GM19193 (cell line): ENCODE data around the gene ACADS.

ENCODE experiments used
- POLR2A ChIP-seq: IDR thresholded peaks from 4 replicates; pipeline ENCODE4 v1.6.1; 2011; ENCODE audit not compliant: insufficient read depth, insufficient read length; ENCODE audit errors: extremely low read depth

Gene ACADS, protein sequence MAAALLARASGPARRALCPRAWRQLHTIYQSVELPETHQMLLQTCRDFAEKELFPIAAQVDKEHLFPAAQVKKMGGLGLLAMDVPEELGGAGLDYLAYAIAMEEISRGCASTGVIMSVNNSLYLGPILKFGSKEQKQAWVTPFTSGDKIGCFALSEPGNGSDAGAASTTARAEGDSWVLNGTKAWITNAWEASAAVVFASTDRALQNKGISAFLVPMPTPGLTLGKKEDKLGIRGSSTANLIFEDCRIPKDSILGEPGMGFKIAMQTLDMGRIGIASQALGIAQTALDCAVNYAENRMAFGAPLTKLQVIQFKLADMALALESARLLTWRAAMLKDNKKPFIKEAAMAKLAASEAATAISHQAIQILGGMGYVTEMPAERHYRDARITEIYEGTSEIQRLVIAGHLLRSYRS

DNA sequence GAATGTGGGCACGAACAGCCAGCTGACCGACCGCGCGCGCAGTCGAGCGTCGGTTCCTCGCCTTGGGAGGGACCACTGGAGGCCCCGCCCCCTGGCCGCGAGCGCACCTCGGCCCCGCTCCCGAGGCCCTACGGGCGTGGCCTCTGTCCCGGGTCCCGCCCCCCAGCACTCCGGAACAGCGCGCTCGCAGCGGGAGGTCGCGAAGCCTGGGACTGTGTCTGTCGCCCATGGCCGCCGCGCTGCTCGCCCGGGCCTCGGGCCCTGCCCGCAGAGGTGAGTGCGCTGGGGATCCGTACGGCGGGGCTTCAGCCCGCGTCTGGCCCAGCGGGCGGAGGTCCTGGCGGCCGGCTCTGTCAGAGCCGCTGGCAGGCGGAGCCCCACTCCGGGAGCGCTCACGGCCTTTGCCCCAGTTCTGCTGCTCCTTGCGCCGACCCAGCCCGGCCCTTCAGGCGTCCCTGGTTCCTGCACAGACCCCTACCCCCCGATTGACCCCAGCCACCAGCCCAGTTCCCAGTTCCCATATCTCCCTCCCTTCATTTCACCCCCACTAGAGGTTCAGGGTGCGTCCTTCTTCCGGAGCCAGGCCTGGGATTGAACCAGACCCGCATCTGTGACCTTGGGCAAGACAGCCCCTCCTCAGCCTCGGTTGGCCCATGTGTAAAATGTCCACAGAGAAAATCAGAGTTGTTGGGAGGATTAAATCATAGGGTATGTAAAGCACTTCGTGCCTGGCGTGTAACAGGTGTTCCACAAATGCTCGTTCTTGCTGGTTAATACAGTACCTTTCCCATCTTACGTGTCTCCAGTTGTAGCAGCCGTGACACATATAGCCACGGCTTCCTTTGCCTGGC is at the start of gene ACADS:
ACADS (plus strand) TSS at position 168 of the 851 bp plus-strand sequence; CDS start at position 228, 60 bp downstream.
- TF ChIP-seq POLR2A = peak; percentile 87

DNA sequence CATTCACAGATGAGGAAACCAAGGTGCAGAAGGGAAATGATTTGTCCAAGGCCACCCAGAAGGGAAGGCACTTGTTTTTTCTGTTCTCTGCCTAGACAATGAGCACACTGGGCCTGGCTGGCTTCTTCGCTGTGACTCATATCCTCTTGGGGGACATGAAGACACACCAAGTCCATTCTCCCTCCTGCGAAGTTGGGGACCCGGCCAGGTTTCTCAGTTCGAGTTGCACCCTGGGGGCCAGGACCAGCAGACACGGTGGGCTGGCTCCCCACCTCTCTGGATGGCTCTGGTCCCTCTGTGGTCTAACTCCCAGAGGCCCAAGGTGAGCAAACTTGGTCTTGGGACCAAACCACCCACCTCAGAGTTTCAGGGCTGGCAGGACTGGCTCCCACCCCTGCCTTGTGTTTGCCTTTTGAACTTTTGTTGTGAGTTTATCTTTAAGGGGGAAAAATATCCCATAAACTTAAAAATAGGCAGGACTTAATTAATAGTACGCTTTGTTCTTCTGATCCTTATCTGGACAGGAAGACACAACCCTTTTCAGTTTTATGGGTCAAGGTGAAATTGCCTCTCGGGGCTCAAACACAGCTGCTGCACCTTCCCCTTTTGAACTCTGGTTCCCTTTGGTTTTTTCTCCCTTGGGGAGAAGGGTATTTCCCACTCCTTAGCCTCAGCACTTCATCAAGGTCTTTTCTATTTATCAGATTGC is 47.7 kb upstream of the ACADS start:
- TF ChIP-seq POLR2A = peak; percentile 57

DNA sequence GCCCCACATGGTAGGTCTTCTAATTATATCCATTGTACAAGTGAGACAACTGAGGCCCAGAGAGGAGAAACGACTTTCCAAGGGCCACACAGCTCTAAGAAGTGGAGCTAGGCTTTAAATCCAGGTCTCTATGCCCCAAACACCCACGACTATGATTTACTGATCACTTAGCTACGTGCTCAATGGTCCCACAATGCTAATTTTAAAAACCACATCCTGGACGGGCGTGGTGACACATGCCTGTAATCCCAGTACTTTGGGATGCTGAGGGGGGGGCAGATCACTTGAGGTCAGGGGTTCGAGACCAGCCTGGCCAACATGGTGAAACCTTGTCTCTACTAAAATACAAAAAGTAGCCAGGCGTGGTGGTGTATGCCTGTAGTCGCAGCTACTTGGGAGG is 47.1 kb upstream of the ACADS start:
- no peak for TF ChIP-seq POLR2A

DNA sequence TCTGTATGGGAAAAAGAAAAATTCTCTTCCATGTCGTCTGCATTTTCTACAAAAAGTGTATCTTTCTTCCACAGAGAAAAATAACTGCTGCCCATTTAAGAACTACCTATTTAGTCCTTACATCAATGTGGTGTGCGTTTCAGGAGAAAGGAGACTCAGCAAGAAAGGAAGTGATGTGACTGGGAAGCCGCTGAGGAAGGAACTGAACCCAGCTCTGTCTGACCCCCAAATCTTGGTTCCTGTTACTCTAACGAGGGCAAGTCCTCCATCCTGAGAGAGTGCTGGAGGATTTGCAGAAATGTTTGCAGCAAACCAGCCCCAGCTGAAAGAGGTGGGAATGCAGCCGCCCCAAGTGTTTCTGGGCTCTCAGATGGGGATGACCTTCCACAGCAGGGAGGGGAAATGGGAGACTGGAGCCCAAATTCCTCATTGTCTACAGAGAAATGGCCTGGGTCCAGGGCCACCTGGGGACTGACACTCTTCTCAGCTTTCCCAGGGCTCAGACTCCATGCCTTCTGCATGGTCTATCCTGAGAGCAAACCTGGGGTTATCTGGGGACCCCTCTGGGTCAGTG is 45.4 kb upstream of the ACADS start:
- no peak for TF ChIP-seq POLR2A

DNA sequence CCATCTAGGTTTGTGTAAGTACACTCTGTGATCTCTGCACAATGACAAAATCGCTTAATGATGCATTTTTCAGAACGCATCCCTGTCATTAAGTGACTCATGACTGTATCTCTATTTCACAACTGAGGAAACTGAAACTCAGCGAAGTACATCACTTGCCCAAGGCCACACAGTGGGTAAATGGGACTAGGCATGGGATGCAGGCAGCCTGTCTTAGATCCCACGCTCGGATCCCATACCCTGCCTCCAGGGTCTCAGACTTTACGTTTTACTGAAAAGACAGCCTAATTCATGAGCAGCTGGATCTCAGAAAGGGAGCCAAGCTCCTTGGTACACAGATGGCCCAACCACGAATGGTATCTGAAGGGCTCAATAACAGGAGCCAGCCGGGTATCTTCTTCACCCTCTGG is 41.1 kb upstream of the ACADS start:
- peak; percentile 27 for TF ChIP-seq POLR2A

DNA sequence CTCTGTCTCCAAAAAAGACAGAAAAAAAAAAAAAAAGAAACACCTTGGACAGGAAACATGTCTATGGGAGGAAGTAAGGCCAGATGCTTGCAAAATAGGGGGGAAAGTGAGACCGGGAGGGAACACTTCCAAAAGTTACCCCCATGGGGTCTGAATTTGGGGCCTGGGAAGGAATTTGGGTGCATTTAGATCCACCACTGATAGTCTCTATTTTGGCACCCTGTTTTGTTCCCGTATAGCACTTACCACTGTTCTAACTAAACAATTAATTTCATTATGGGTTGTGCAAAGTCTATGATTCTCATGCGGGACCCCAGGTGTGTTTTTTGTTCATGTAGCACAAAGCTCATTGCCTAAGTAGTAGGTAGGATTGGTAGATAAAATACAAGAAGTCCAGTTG is 40.1 kb upstream of the ACADS start:
- TF ChIP-seq POLR2A = no peak

DNA sequence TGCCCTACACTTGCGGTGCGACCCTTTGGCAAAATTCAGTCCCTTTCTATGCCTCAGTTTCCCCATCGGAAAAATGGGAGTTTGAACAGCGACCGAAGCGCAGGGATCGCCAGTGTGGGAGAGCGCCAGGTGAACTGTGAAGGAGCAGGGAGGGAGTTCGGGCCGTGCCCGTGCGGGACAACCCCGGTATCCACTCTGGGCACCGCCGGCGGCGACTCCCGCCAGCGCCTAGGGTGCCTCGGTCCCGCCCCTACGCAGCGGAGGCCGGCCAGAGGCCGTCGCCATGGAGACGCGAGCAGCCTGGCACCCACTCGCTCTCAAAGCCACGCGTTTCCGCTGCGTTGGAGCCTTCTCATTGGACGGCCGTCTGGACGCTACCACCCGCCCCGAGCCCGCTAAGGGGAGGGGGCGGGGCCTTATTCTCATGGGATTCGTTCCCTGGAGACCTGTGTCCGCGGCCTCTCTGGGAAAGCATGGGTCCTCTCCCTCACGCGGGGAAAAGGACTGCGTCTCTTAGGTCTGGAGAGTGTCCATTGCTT is 39.4 kb upstream of the ACADS start:
- peak; percentile 80 for TF ChIP-seq POLR2A

DNA sequence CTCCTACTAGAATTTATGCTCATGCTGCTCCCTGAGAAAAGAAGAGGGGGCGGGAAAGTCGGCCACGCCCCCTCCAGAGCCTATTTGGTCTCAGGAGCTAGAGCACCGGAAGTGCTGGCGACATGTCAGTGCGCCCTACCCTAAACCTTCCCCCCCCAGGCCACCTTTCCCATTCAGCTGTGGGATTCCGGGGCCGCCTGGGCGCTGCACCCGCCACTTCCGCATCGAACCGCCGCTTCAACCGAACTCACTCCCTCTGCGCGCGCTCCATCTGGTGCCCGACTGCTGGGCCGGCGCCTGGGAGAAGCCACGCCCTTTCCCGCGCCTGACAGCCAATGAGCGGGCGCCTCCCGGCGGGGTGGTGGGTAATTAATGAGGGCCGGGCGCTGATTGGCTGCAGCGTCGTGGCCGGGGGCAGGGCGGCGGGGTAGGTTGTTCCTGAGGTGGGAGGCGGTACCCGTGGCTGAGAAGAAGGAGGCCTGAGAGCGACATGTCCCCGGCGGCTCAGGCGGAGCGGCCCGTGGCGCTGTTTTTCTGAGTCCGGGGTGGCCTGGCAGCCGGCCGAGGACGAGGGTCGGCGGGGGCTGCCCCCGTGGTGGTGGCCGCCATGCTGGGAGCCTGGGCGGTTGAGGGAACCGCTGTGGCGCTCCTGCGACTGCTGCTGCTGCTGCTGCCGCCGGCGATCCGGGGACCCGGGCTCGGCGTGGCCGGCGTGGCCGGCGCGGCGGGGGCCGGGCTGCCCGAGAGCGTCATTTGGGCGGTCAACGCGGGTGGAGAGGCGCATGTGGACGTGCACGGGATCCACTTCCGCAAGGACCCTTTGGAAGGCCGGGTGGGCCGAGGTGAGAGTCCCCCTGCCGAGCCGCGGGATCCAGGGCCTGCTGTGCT is 38.7 kb upstream of the ACADS start, which contains the start of gene MLEC:
MLEC (plus strand) TSS at position 460 of the 888 bp plus-strand sequence; CDS start at position 608, 148 bp downstream.
- TF ChIP-seq POLR2A = peak; percentile 83

DNA sequence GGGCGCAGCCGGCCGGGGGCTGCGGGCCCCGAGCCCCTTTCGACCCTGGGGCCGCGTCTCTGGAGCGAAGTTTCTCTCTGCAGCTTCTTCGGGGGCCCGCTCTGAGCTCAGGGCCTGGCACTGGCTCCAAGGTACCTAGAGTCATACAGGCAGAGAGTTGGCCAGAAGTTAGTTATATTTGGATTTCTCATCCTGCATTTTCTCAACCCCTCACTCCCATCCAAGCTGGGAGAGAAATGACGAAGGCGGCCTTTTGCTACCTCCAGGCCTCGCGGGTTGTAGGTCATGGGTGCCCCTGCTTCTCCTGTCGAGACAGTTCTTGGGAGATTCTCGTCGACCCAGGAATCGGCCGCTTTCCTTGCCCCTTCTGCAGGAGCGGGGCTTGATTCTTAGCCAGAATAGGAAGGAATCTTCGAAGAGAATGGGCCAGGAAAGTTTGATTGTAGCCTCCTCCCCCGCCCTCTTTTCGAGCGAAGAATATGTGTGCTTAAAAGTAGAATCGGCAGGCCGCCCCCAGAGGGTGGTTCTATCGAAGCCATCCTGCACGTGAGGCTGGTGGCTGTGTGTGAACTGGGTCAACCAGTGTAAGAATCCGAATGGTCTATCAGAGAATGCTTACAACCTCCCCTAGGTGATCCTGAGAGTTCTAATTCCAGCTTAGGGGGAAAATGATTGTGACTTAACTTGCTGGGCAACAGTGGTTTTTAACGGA is 37.9 kb upstream of the ACADS start:
- no peak for TF ChIP-seq POLR2A

DNA sequence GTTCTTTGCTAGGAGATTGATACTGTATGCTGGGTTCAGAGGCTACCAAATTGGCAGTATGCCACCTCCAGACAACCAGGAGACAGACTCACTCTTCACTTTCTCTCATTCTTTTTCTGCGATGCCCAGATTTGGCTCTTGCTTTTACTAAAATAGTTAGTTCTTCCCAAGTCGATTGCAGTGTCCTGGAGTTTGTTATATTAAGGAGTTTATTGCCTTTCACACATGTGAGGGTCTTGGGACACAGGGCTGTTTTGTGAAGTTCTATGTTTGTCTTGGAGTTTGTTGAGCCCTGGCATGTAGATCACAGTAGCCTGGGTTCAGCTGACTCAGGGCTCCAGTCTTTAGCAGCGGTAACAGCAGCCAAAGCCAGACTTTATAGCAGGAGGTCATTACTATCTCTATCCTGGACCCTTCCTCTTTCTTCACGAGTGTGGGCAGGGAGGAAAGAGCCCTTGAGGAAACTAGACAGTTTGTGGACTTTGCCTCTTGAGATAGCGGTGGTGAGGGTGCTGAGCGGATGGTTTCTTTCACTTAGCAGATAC is 37.0 kb upstream of the ACADS start:
- no peak for TF ChIP-seq POLR2A

DNA sequence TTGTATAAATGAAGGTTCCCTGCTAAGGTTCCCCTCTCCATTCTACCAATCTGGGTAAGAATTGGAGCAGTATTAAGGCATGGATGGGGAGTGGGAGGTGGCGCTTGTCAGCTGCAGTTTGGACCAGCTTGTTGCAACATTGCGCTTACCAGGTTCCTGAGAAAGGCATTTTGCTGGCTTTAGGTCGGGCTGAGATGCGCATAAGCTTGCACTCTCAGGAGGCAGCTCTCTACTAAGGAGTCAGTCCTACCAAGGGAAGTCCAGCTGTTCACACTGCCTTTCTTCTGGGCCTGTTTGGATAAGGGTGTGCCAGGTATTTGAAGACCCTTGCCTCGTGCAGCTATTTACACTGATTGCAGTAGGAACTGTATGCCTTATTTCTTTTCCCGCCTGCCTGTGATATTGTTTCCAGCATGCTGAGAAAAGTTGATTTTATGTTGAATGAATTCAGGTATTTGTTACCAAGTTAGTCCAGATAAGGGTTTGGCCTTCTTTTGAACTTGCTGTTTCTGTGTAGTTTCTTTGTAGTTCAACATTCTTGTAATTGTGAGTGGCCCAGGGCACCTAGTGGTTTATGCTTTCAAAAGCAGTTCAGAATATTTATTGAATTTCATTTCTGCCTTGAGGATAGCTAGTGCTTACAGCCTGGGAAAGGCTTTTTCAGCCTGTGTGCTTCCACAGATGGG is 36.1 kb upstream of the ACADS start:
- TF ChIP-seq POLR2A = no peak

DNA sequence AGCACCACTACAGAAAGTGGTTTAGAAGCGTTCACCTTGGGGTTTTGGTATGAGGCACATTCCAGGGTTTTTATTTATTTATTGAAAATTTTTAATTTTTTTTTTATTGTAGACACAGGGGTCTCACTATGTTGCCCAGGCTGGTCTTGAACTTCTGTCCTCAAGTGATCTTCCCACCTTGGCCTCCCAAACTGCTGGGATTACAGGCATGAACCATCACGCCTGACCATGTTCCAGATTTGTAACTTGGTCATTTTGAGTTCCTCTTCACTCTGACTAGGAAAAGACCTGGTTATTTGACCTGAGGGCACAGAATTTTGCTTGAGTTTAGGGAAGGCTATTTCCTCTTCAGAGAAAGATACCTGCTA is 35.6 kb upstream of the ACADS start:
- TF ChIP-seq POLR2A = no peak
